ENCODE measurements around the gene HMCN2.
"Not testable (repeated sequence)": the region's sequence is repeated elsewhere in the genome, so short reads cannot be mapped to it uniquely, and the experiment has no call there.

GRCh38 chr9:130277525-130277924 lies 12.0 kb downstream of the HMCN2 start:
- TF ChIP-seq EP300 (IDR thresholded peaks at IDR 0.05); RAD21 (conservative IDR thresholded peaks at IDR 0.05 in 1 of 2, IDR thresholded peaks at IDR 0.05 in 1 of 2): not testable (repeated sequence)
